Neural progenitor cell (in vitro differentiated cells): Measurements from ENCODE around the gene DCDC1. TPM values are rescaled to one million over a fixed set of nuclear protein-coding genes. Genes with fewer than 3 reads are reported as not detected.
A peak's percentile ranks its signal among the peaks of the same experiment; 100 is the strongest.

ENCODE experiments used
- DNase-seq: peaks from one replicate; pipeline ENCODE4 v3.0.0-alpha.2; 2016; ENCODE audit warnings: low spot score
- H2AFZ ChIP-seq: fragments of 200-600 bp; sonication (generic); replicated peaks from 2 replicates; pipeline ENCODE4 v1.6.1; 2016; ENCODE audit warnings: antibody characterized with exemption
- H3F3A ChIP-seq: fragments of 200-600 bp; sonication (generic); 2 replicates; pipeline ENCODE4 v1.6.1; 2016; ENCODE audit warnings: antibody characterized with exemption, low read depth
- H3K27ac ChIP-seq: fragments of 200-600 bp; sonication (generic); 2 replicates; pipeline ENCODE4 v1.5.1; 2016; ENCODE audit warnings: mild to moderate bottlenecking
- H3K27me3 ChIP-seq: fragments of 200-600 bp; sonication (generic); 2 replicates; pipeline ENCODE4 v1.6.1; 2016; ENCODE audit warnings: mild to moderate bottlenecking, moderate library complexity
- H3K36me3 ChIP-seq: fragments of 200-600 bp; sonication (generic); 2 replicates; pipeline ENCODE4 v1.5.1; 2016
- H3K4me1 ChIP-seq: fragments of 200-600 bp; sonication (generic); 2 replicates; pipeline ENCODE4 v1.6.1; 2016; ENCODE audit warnings: mixed run types
- H3K4me2 ChIP-seq: fragments of 200-600 bp; sonication (generic); 2 replicates; pipeline ENCODE4 v1.6.1; 2016
- H3K4me3 ChIP-seq: fragments of 200-600 bp; sonication (generic); 2 replicates; pipeline ENCODE4 v1.5.1; 2016
- H3K79me2 ChIP-seq: fragments of 200-600 bp; sonication (generic); 2 replicates; pipeline ENCODE4 v1.6.1; 2016; ENCODE audit warnings: low read depth
- H3K9ac ChIP-seq: fragments of 200-600 bp; sonication (generic); 2 replicates; pipeline ENCODE4 v1.6.1; 2016
- H3K9me3 ChIP-seq: fragments of 200-600 bp; sonication (generic); 2 replicates; pipeline ENCODE4 v1.5.1; 2016; ENCODE audit warnings: low read depth
- H4K20me1 ChIP-seq: fragments of 200-600 bp; sonication (generic); 2 replicates; pipeline ENCODE4 v1.6.1; 2016; ENCODE audit warnings: low read depth
- H3K27ac Mint-ChIP-seq: 3 replicates; pipeline ENCODE4 v1.8.0; 2021; ENCODE audit warnings: mixed read lengths
- H3K27me3 Mint-ChIP-seq: 2 replicates; pipeline ENCODE4 v1.8.0; 2022; ENCODE audit warnings: low read depth, mild to moderate bottlenecking, inconsistent platforms, moderate library complexity, mixed read lengths; ENCODE audit not compliant: insufficient read depth
- H3K36me3 Mint-ChIP-seq: 3 replicates; pipeline ENCODE4 v1.8.0; 2021; ENCODE audit warnings: mixed read lengths
- H3K4me1 Mint-ChIP-seq: 3 replicates; pipeline ENCODE4 v1.8.0; 2021; ENCODE audit warnings: mixed read lengths
- H3K4me3 Mint-ChIP-seq: 3 replicates; pipeline ENCODE4 v1.8.0; 2021; ENCODE audit warnings: mild to moderate bottlenecking, moderate library complexity, mixed read lengths
- H3K9me3 Mint-ChIP-seq: 3 replicates; pipeline ENCODE4 v1.8.0; 2020; ENCODE audit warnings: mixed read lengths
- CTCF ChIP-seq: fragments of 200-600 bp; sonication (generic); IDR thresholded peaks from 2 replicates; pipeline ENCODE4 v1.5.1; 2017; ENCODE audit warnings: antibody characterized with exemption, mild to moderate bottlenecking
- EZH2 ChIP-seq: fragments of 200-600 bp; sonication (generic); IDR thresholded peaks from 2 replicates; pipeline ENCODE4 v1.6.1; 2017; ENCODE audit warnings: antibody characterized with exemption, mild to moderate bottlenecking, moderate library complexity
- EZH2phosphoT487 ChIP-seq: fragments of 200-600 bp; sonication (generic); IDR thresholded peaks from 2 replicates; pipeline ENCODE4 v1.6.1; 2017; ENCODE audit warnings: antibody characterized with exemption
- total RNA-seq: library from RNA; depleted of rRNA; stranded (reverse); fragments of >200 nt; gene quantifications from 2 replicates; pipeline ENCODE4 v1.2.3, GENCODE V29; 2015; ENCODE audit warnings: low replicate concordance

Gene DCDC1
- total RNA-seq, 1 donor from 2014 or later = 5.0 TPM

GRCh38 chr11:31247321-31247720, 122.2 kb downstream of the DCDC1 start:
- peak overlapping the region; percentile 76 for H3K27ac Mint-ChIP-seq
- H3K4me3 Mint-ChIP-seq = no peak overlapping the region
- Histone ChIP-seq H3F3A (peaks cover 12% of the 10 kb centered on the region), H3K36me3 (no peaks in the 10 kb centered on the region), H3K4me2 (no peak overlapping the region), H2AFZ (no peak overlapping the region), H3K9ac (no peak overlapping the region), H3K4me3 (no peak overlapping the region), H3K4me1 (peaks cover 41% of the 10 kb centered on the region), H4K20me1 (no peaks in the 10 kb centered on the region), H3K9me3 (no peaks in the 10 kb centered on the region), H3K27me3 (no peaks in the 10 kb centered on the region), H3K27ac (no peak overlapping the region), H3K79me2 (no peaks in the 10 kb centered on the region)
- H3K9me3 Mint-ChIP-seq = peaks cover 2% of the 10 kb centered on the region
- peaks cover 42% of the 10 kb centered on the region for H3K4me1 Mint-ChIP-seq
- no peak for DNase-seq
- H3K27me3 Mint-ChIP-seq = no peaks in the 10 kb centered on the region
- no peak for TF ChIP-seq EZH2phosphoT487
- TF ChIP-seq CTCF = no peak
- no peak for TF ChIP-seq EZH2
- no peaks in the 10 kb centered on the region for H3K36me3 Mint-ChIP-seq

- no peak overlapping the region for H3K27ac Mint-ChIP-seq
- no peaks in the 10 kb centered on the region for H4K20me1 ChIP-seq
- H3K9ac ChIP-seq = no peak overlapping the region
- no peaks in the 10 kb centered on the region for H3K36me3 Mint-ChIP-seq
- no peaks in the 10 kb centered on the region for H3K36me3 ChIP-seq
- peaks cover 48% of the 10 kb centered on the region for H3K4me1 ChIP-seq
- no peak overlapping the region for H3K27ac ChIP-seq
- peaks cover 15% of the 10 kb centered on the region for H3F3A ChIP-seq
- H3K79me2 ChIP-seq = no peaks in the 10 kb centered on the region
- no peak overlapping the region for H3K4me3 Mint-ChIP-seq
- H3K27me3 Mint-ChIP-seq = no peaks in the 10 kb centered on the region
- H2AFZ ChIP-seq = no peak overlapping the region
- H3K9me3 ChIP-seq = no peaks in the 10 kb centered on the region
- H3K4me2 ChIP-seq = no peak overlapping the region
- H3K9me3 Mint-ChIP-seq = peaks cover 2% of the 10 kb centered on the region
- no peak overlapping the region for H3K4me3 ChIP-seq
- DNase-seq = no peak
- peaks cover 49% of the 10 kb centered on the region for H3K4me1 Mint-ChIP-seq
- H3K27me3 ChIP-seq = no peaks in the 10 kb centered on the region
- no peak for TF ChIP-seq EZH2
Observed at GRCh38 chr11:31246451-31247165, 122.9 kb downstream of the DCDC1 start.

- Histone ChIP-seq H3K9me3 (no peaks in the 10 kb centered on the region), H3K4me3 (no peak overlapping the region), H3K4me1 (peaks cover 72% of the 10 kb centered on the region), H3K36me3 (no peaks in the 10 kb centered on the region), H3K27ac (peak overlapping the region; percentile 75), H3K79me2 (no peaks in the 10 kb centered on the region), H3K27me3 (no peaks in the 10 kb centered on the region), H4K20me1 (no peaks in the 10 kb centered on the region), H3F3A (peaks cover 35% of the 10 kb centered on the region), H2AFZ (no peak overlapping the region), H3K9ac (no peak overlapping the region), H3K4me2 (peak overlapping the region; percentile 60)
- H3K27ac Mint-ChIP-seq = peak overlapping the region; percentile 93
- H3K36me3 Mint-ChIP-seq = no peaks in the 10 kb centered on the region
- peaks cover 73% of the 10 kb centered on the region for H3K4me1 Mint-ChIP-seq
- no peaks in the 10 kb centered on the region for H3K27me3 Mint-ChIP-seq
- DNase-seq = peak; percentile 57
- TF ChIP-seq CTCF (no peak), EZH2phosphoT487 (no peak)
- peaks cover 2% of the 10 kb centered on the region for H3K9me3 Mint-ChIP-seq
- no peak overlapping the region for H3K4me3 Mint-ChIP-seq
Observed at GRCh38 chr11:31243706-31244105, 125.8 kb downstream of the DCDC1 start.

GRCh38 chr11:31240340-31240904, 129.1 kb downstream of the DCDC1 start:
- Histone ChIP-seq H3K9me3 (no peaks in the 10 kb centered on the region), H3K4me2 (peak overlapping the region; percentile 52), H3K36me3 (no peaks in the 10 kb centered on the region), H3K4me1 (peaks cover 86% of the 10 kb centered on the region), H4K20me1 (no peaks in the 10 kb centered on the region), H3K27ac (no peak overlapping the region), H3F3A (peaks cover 63% of the 10 kb centered on the region), H3K9ac (no peak overlapping the region), H3K27me3 (no peaks in the 10 kb centered on the region), H3K79me2 (no peaks in the 10 kb centered on the region), H2AFZ (peak overlapping the region; percentile 90), H3K4me3 (no peak overlapping the region)
- no peaks in the 10 kb centered on the region for H3K27me3 Mint-ChIP-seq
- peak overlapping the region; percentile 64 for H3K4me3 Mint-ChIP-seq
- TF ChIP-seq EZH2 (no peak), EZH2phosphoT487 (no peak), CTCF (peak; percentile 83)
- H3K9me3 Mint-ChIP-seq = peaks cover 2% of the 10 kb centered on the region
- no peaks in the 10 kb centered on the region for H3K36me3 Mint-ChIP-seq
- H3K4me1 Mint-ChIP-seq = peaks cover 76% of the 10 kb centered on the region
- peak overlapping the region; percentile 74 for H3K27ac Mint-ChIP-seq
- peak; percentile 80 for DNase-seq
